NCI-H146 (cell line): ENCODE results near the gene CD4.

ENCODE experiments used
- DNase-seq: peaks from one replicate; lab custom pipeline; 2025; lab: John Stamatoyannopoulos, UW

Gene CD4

GRCh38 chr12:6765634-6766581 lies 23.4 kb upstream of the CD4 start, which contains the start of gene PTMS:
Gene PTMS (plus strand): TSS chr12:6766363. CDS start chr12:6766706, 343 bp downstream.
- peak; percentile 100 for DNase-seq

- peak; percentile 84 for DNase-seq
Observed at GRCh38 chr12:6766651-6767349, 22.5 kb upstream of the CD4 start.

DNA sequence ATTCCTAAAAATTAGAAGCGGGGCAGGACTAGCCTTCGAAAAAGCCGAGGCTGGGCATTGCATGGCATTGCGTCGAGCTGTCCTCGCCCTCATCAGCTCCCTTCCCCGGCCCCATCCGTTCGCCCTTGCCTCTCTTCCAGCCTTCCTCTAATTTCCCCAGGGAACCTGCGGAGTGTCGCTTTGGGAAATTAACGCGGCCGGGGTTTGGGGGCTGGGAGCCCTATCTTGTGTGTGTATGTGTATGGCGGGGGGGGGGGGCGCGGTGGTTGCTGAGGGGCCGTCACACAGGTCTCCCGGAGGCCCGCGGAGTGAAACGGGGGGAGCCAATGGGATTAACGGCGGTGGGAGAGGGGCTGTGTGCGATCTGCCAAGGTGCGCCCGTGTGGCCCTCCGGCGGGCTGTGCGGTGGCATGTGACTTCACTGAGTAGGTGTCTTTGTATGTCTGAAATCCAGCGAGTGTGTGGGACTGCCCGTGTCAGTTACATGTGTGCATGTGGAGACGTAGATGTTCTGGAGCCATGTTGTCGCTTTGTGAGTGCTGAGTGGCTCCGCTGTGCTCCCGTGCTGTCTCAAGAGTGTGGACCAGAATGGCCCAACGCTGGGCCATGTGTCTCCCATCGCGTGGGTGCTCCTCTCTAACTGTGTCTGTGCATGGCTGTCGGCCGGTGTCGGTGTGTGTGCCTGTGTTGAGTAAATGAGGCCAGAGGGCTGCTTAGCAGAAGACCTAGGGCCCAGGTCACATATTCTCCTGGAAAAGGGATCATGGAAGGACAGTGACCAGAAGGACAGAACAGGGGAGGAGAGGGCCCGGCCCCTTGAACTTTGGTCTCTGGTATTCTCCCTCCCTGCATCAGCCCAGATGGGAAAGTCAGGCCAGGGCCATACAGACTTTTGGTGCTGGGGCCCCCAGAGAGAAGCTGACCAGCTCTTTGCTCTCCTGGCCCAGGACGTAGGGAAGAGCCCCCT lies 21.7 kb upstream of the CD4 start:
- DNase-seq = peak; percentile 55

GRCh38 chr12:6768437-6768914 lies 20.9 kb upstream of the CD4 start:
- DNase-seq = no peak

DNA sequence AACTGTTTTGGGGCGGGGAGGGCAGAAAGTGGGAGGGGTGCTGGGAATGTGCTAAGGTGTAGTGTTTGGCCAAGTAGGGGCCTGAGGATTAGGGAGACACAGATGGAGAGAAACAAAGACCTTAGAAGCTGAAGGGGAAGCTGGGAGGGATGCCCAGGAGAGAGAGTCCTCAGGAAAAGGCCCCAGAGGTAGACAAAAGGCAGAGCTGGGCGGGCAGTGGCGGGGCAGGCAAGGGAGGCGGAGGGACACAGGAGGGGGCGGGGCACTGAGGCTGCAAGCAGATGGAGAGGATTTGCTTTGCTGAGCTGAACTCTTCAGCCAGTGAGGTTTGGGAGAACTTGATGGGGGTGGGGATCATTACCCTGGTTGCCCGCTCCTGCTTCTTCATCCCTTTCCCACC lies 20.3 kb upstream of the CD4 start:
- DNase-seq = peak; percentile 51

- no peak for DNase-seq
Observed at GRCh38 chr12:6769666-6770065, 19.7 kb upstream of the CD4 start.

- no peak for DNase-seq
Observed at GRCh38 chr12:6770094-6770493, 19.2 kb upstream of the CD4 start.

DNA sequence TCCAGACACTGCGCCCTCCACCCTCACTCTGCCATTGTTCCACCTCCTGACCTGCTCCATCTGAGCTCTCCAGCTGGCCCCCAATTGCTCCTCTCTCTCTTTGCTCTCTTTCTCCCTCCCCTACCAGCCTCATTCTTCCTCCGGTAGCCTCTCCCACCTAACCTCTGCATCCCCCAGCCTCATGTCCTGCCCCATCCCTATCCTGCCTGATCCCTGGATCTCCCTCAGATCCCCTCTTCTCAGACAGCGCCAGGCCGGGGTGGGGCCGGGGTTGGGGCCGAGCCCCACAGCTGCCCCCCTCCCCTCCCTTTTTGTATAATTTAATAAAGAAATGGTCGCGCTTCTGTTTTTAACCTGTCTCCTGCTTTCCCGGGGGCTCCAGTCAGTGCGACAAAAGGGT lies 18.7 kb upstream of the CD4 start:
- no peak for DNase-seq

DNA sequence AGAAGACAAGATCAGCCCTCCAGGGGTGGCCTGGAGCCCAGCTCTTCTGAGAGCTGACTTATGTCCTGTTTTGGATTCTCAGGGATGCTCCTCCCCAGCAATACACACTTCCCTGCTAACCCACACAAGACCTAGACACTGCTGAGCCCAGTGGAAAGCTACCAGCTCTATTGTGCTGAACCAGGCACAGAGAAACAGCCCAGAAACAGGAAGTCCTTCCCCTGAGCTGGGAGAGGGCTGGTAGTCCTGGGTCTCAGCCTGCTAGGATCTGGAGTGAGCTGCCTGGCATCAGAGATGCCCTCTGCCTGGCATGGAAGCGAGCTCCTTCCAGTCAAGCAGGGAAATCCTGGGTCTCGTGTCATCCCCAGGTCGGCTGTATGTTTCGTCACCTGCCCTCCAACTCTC lies 18.2 kb upstream of the CD4 start:
- no peak for DNase-seq

- DNase-seq = no peak
Observed at GRCh38 chr12:6771509-6772330, 17.6 kb upstream of the CD4 start.

- DNase-seq = no peak
Observed at GRCh38 chr12:6772331-6772695, 17.0 kb upstream of the CD4 start, which contains the start of gene LAG3. Gene LAG3 (plus strand): TSS chr12:6772520. CDS start chr12:6772853, 333 bp downstream.

GRCh38 chr12:6772726-6773589 lies 16.4 kb upstream of the CD4 start:
- no peak for DNase-seq

DNA sequence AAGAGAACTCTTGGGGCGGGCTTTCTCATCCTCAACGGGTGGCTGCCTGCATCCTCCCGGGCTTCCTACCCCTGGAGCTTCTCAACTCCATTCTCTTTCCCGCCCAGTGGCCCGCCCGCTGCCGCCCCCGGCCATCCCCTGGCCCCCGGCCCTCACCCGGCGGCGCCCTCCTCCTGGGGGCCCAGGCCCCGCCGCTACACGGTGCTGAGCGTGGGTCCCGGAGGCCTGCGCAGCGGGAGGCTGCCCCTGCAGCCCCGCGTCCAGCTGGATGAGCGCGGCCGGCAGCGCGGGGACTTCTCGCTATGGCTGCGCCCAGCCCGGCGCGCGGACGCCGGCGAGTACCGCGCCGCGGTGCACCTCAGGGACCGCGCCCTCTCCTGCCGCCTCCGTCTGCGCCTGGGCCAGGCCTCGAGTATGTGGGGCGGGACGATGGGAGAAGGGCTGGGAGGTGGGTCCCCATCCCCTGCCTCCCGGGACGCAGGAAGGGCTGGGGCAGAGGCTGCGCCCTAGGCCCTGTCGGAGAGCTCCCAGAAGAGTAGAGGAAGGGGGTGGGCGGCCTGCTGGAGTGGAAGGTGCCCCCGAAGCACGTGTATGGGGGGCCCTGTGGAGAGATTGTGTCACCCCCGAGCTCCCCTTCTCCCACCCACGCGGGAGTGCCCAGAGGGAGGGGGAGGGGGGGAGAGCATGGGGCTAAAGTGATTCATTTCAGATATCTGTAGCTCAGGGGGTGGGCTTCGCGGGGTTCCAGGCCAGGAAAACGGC lies 15.6 kb upstream of the CD4 start:
- no peak for DNase-seq

DNA sequence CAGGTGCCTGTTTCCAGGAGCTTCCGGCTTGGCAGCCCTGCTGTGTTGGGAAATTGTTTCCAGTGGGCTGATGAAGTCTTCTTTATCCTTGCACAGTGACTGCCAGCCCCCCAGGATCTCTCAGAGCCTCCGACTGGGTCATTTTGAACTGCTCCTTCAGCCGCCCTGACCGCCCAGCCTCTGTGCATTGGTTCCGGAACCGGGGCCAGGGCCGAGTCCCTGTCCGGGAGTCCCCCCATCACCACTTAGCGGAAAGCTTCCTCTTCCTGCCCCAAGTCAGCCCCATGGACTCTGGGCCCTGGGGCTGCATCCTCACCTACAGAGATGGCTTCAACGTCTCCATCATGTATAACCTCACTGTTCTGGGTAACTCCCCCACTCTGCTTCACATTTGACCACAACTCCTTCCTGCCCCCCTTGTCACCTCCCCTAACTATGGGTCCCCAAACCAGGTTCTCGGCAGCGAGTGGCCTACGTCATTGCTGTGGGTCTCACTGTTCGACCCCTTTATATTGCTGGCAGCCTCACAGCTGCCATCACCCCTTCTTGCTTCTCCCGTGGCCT lies 14.7 kb upstream of the CD4 start:
- DNase-seq = no peak

DNA sequence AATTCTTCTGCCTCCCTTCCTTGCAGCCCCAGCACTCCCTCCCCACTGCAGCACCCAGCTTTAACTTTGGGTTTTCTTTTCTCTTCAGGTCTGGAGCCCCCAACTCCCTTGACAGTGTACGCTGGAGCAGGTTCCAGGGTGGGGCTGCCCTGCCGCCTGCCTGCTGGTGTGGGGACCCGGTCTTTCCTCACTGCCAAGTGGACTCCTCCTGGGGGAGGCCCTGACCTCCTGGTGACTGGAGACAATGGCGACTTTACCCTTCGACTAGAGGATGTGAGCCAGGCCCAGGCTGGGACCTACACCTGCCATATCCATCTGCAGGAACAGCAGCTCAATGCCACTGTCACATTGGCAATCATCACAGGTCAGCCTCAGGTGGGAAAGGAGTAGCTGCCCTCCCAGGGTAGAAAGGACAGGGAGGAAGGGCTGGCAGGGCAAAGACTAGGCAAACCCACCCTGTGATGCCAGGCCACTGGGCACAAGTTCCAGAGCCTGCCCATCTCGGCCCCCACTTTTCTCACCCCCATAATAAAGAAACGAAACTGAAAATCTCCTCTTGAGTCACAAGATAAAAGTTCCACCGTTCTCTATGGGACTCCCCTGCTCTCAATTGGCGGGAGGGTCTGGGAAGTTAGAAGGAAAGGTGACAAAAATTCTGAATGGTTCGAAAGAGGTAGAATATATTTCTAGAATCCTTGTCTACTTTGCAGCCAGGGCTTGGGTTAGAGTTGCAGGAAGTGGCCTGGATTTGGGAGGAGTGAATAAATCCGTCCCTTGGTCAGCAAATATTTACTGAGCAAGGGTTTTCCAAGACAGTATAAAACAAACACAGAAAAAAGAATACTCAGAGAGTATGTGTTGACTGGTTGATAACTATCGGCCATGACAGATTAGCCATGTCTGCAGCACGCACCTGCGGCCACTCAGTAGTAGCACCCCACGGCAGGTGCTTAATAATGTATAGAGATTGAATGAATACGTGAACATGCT lies 13.8 kb upstream of the CD4 start:
- DNase-seq = peak; percentile 47

DNA sequence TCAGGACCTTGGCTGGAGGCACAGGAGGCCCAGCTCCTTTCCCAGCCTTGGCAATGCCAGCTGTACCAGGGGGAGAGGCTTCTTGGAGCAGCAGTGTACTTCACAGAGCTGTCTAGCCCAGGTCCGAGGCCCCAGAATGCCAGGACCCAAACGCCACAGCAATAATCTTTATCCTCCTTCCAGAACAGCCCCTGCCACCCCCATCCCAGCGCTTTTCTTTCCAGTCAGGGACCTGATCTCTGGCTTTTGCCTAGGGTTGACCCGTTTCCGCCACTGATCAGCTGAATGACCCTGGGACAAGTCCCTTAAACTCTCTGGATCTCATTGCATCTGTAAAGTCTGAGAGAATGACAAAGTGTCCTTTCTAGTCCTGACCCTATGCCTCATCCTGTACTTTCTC lies 11.9 kb upstream of the CD4 start:
- no peak for DNase-seq

- peak; percentile 30 for DNase-seq
Observed at GRCh38 chr12:6778217-6778573, 11.1 kb upstream of the CD4 start.
